HepG2 (cell line): ENCODE results near the gene PRKACA. TPM values are rescaled to one million over a fixed set of nuclear protein-coding genes. Genes with fewer than 3 reads are reported as not detected.

Experiments used
- ATAC-seq: fragments of 200-7000 bp; cut with Tn5 transposase; 3 replicates; pipeline ENCODE4 v1.9.1; 2020; ENCODE audit warnings: mild to moderate bottlenecking, moderate library complexity
- BruUV-seq: library from RNA; stranded (reverse); fragments of 400-500 nt; replicated peaks from 2 replicates; lab custom pipeline; 2021; lab: Mats Ljungman, UMichigan
- CTCF ChIA-PET: fragments of 300-600 bp; formaldehyde crosslinking; extraction: SDS; loops from one replicate; lab custom pipeline; 2021; ENCODE audit warnings: low total read pairs, inconsistent platforms, low intra/inter-chr PET ratio; lab: Yijun Ruan, JAX
- POLR2A ChIA-PET: fragments of 350-600 bp; sonication (Branson Sonifier 250); formaldehyde crosslinking; loops from one replicate; lab custom pipeline; 2020; ENCODE audit warnings: antibody characterized with exemption, inconsistent platforms; lab: Yijun Ruan, JAX
- DNase-seq: peaks from one replicate; pipeline ENCODE4 v3.0.0-alpha.2; 2015; ENCODE audit warnings: low spot score
- FAIRE-seq: peaks from 3 replicates; lab custom pipeline; 2011; peaks lifted over from hg19 to GRCh38; lab: Jason Lieb, UNC
- H2AFZ ChIP-seq: one replicate; pipeline ENCODE4 v1.6.1; 2011; ENCODE audit warnings: low read length, inconsistent platforms
- H3K27ac ChIP-seq: fragments of 300-600 bp; 3 replicates; pipeline ENCODE4 v1.8.0; 2011; ENCODE audit warnings: mixed run types, mild to moderate bottlenecking, mixed read lengths, low read length, inconsistent platforms; ENCODE audit not compliant: insufficient read depth; ENCODE audit errors: extremely low read length
- H3K27me3 ChIP-seq, 2 experiments: fragments of 200-600 bp in 1 of 2; 2 replicates in 1 of 2; 3 replicates in 1 of 2; pipeline versions ENCODE4 v1.6.0 to v1.8.0; 2011; ENCODE audit warnings: low read length in 2 of 2, mild to moderate bottlenecking in 2 of 2, moderate library complexity in 2 of 2, inconsistent platforms in 1 of 2; ENCODE audit not compliant: insufficient read depth in 2 of 2, control insufficient read depth in 1 of 2
- H3K36me3 ChIP-seq, 2 experiments: fragments of 200-600 bp in 1 of 2; replicated peaks in 1 of 2; 2 replicates in 1 of 2; 3 replicates in 1 of 2; pipeline versions ENCODE4 v1.5.1 to v1.8.0; 2011; ENCODE audit warnings: low read length in 2 of 2, inconsistent platforms in 1 of 2; ENCODE audit not compliant: insufficient read depth in 2 of 2, control insufficient read depth in 1 of 2
- H3K4me1 ChIP-seq: 2 replicates; pipeline ENCODE4 v1.5.1; 2012; ENCODE audit warnings: low read length, inconsistent platforms; ENCODE audit not compliant: insufficient read depth
- H3K4me2 ChIP-seq: 2 replicates; pipeline ENCODE4 v1.6.0; 2011; ENCODE audit warnings: low read depth, low read length, inconsistent platforms
- H3K4me3 ChIP-seq, 3 experiments: fragments of 200-600 bp in 1 of 3; sonication (generic), shearing (Covaris generic) in 1 of 3; replicated peaks in 1 of 3; 2 replicates each; pipeline ENCODE4 v1.5.1; 2011 to 2016; ENCODE audit warnings: low read length in 3 of 3, inconsistent platforms in 2 of 3, low read depth in 2 of 3, mild to moderate bottlenecking in 2 of 3, control low read depth in 1 of 3, mixed read lengths in 1 of 3; ENCODE audit not compliant: insufficient read depth in 1 of 3
- H3K79me2 ChIP-seq: one replicate; pipeline ENCODE4 v1.6.1; 2011; ENCODE audit warnings: low read length, inconsistent platforms; ENCODE audit not compliant: insufficient read depth
- H3K9ac ChIP-seq: 2 replicates; pipeline ENCODE4 v1.6.0; 2011; ENCODE audit warnings: mild to moderate bottlenecking, low read depth, low read length, inconsistent platforms; ENCODE audit not compliant: insufficient read depth
- H3K9me3 ChIP-seq: 2 replicates; pipeline ENCODE4 v1.5.1; 2012; ENCODE audit warnings: mild to moderate bottlenecking, low read length
- H4K20me1 ChIP-seq: 2 replicates; pipeline ENCODE4 v1.6.0; 2011; ENCODE audit warnings: inconsistent platforms, mild to moderate bottlenecking, low read length, moderate library complexity; ENCODE audit not compliant: insufficient read depth
- HNF4G ChIP-seq, 2 experiments: sonication (generic) in 1 of 2; formaldehyde crosslinking in 1 of 2; IDR thresholded peaks; 2 replicates each; pipeline versions ENCODE4 v1.4.0 to v1.6.1; 2011 to 2020; ENCODE audit warnings: borderline replicate concordance in 2 of 2, low read depth in 2 of 2, mild to moderate bottlenecking in 2 of 2, low read length in 1 of 2, missing genetic modification reagents in 1 of 2, moderate library complexity in 1 of 2
- STAT5B ChIP-seq: sonication (generic); formaldehyde crosslinking; IDR thresholded peaks from 2 replicates; pipeline ENCODE4 v1.4.0; 2020; ENCODE audit warnings: missing genetic modification reagents
- TAF15 ChIP-seq: fragments of 200-400 bp; formaldehyde crosslinking; IDR thresholded peaks from one replicate; pipeline ENCODE4 v1.6.1; 2018; ENCODE audit warnings: mild to moderate bottlenecking, low read depth, low read length; ENCODE audit not compliant: poor library complexity, severe bottlenecking
- ZKSCAN5 ChIP-seq: sonication (generic); formaldehyde crosslinking; IDR thresholded peaks from 2 replicates; pipeline ENCODE4 v1.5.1; 2020; ENCODE audit warnings: mild to moderate bottlenecking, missing genetic modification reagents
- ZNF546 ChIP-seq: sonication (generic); formaldehyde crosslinking; conservative IDR thresholded peaks from 2 replicates; pipeline ENCODE4 v1.8.1; 2023; ENCODE audit warnings: mild to moderate bottlenecking, missing genetic modification reagents
- ZNF550 ChIP-seq: sonication (generic); formaldehyde crosslinking; IDR thresholded peaks from 2 replicates; pipeline ENCODE4 v1.4.0; 2020; ENCODE audit warnings: mild to moderate bottlenecking, missing genetic modification reagents, borderline replicate concordance
- ZSCAN20 ChIP-seq: sonication (generic); formaldehyde crosslinking; IDR thresholded peaks from 2 replicates; pipeline ENCODE4 v1.4.0; 2020; ENCODE audit warnings: missing genetic modification reagents, mild to moderate bottlenecking, borderline replicate concordance
- ZXDC ChIP-seq: sonication (generic); formaldehyde crosslinking; IDR thresholded peaks from 2 replicates; pipeline ENCODE4 v1.5.0; 2020; ENCODE audit warnings: mild to moderate bottlenecking, missing genetic modification reagents
- WGBS: methylation state at CpG from one replicate; pipeline ENCODE4 v1.1.6; 2017; ENCODE audit warnings: low lambda C conversion rate; 5-methylcytosine and 5-hydroxymethylcytosine counted together
- in situ Hi-C: cut with HindIII; loops from 2 replicates; pipeline ENCODE4 v1.10.0; 2017; ENCODE audit warnings: low pct_unique_long_range_greater_than_20kb; ENCODE audit not compliant: extremely low pct_ligation_motif_present
- intact Hi-C: fragments of 100-400 bp; cut with micrococcal nuclease; formaldehyde crosslinking; loops from one replicate; pipeline ENCODE4 v1.10.0; 2022; ENCODE audit not compliant: unreplicated experiment
- polyA plus RNA-seq, 8 experiments: library from polyadenylated mRNA; depleted of rRNA in 3 of 8; stranded (reverse) in 7 of 8; unstranded in 1 of 8; fragments of >200 nt; fragmentation: Illumina TruSeq in 4 of 8; extraction: Trizol in 4 of 8; gene quantifications; 2 replicates each; pipeline versions ENCODE4 v1.2.1 to v1.2.3, GENCODE V29; 2011 to 2016; ENCODE audit warnings: low read depth in 4 of 8, missing spikeins in 1 of 8, mixed read lengths in 1 of 8; ENCODE audit not compliant: insufficient read depth in 1 of 8
- total RNA-seq, 5 experiments: library from RNA; depleted of rRNA; stranded (reverse); fragments of >200 nt; fragmentation: Illumina TruSeq; extraction: Trizol; gene quantifications; 2 replicates each; pipeline ENCODE4 v1.2.3, GENCODE V29; 2016; ENCODE audit warnings: low read depth in 1 of 5

PRKACA gene
- total and polyA plus RNA-seq, 2 of the 13 experiments (the other 11 are each of a cell fraction or from before 2014, with no cell fraction given), result 11.0 to 18.2 TPM

GRCh38 chr19:14152713-14153112 lies 35.2 kb upstream of the PRKACA start (continued):
- TF ChIP-seq ZXDC (CRISPR knock-in tag), result no peak
- no peak for TF ChIP-seq HNF4G (IDR thresholded peaks at IDR 0.05; ENCODE audit: borderline replicate concordance, low read depth, low read length)
- no peak for TF ChIP-seq HNF4G (CRISPR knock-in tag; IDR thresholded peaks at IDR 0.05; ENCODE audit: borderline replicate concordance, low read depth)
- no peak for TF ChIP-seq STAT5B (CRISPR knock-in tag)
- TF ChIP-seq ZNF550 (CRISPR knock-in tag), result no peak
- TF ChIP-seq ZSCAN20 (CRISPR knock-in tag), result no peak
- no peak for TF ChIP-seq ZNF546 (CRISPR knock-in tag)
- no peak for TF ChIP-seq ZKSCAN5 (CRISPR knock-in tag)
- TF ChIP-seq, all 625 proteins: peak for 0

- Histone ChIP-seq H3K79me2 (no peaks in the 10 kb centered on the region), H3K4me3 (no peak overlapping the region), H3K36me3 (no peaks in the 10 kb centered on the region), H3K9me3 (no peaks in the 10 kb centered on the region), H4K20me1 (no peaks in the 10 kb centered on the region), H3K27ac (no peak overlapping the region), H2AFZ (no peak overlapping the region), H3K4me2 (no peak overlapping the region), H3K4me1 (peaks cover 13% of the 10 kb centered on the region), H3K27me3 (no peaks in the 10 kb centered on the region; a peak in 1 of 5 replicates), H3K9ac (no peak overlapping the region)
- no peak for TF ChIP-seq TAF15
- no peak for DNase-seq
- WGBS, result 83% methylated on average over 26 of the region's 47 CpGs
- intact Hi-C loops, result no loop called here
- ChIA-PET CTCF (no interaction called here), POLR2A (no interaction called here)
- no peak for ATAC-seq
- in situ Hi-C loops, result no loop called here
- FAIRE-seq, result no peak
- no TSS peak for BruUV-seq
Measured at GRCh38 chr19:14150770-14151661, 33.5 kb upstream of the PRKACA start.
